PC-3 (cell line): ENCODE measurements around the gene SLC25A25. TPM values are rescaled to one million over a fixed set of nuclear protein-coding genes. Genes with fewer than 3 reads are reported as not detected.

Experiments
- ATAC-seq: fragments of 200-7000 bp; cut with Tn5 transposase; 2 replicates; pipeline ENCODE4 v1.9.1; 2020; ENCODE audit warnings: mild to moderate bottlenecking, moderate library complexity
- BruUV-seq: library from RNA; stranded (reverse); fragments of 400-500 nt; replicated peaks from 2 replicates; lab custom pipeline; 2021; lab: Mats Ljungman, UMichigan
- CTCF ChIA-PET: fragments of 300-600 bp; sonication (Branson Sonifier 250); formaldehyde crosslinking; loops from one replicate; lab custom pipeline; 2022; ENCODE audit warnings: antibody characterized with exemption; lab: Charles Lee
- POLR2A ChIA-PET: fragments of 300-600 bp; sonication (Branson Sonifier 250); formaldehyde crosslinking; loops from one replicate; lab custom pipeline; 2022; ENCODE audit warnings: antibody characterized with exemption; ENCODE audit not compliant: unreplicated experiment; lab: Charles Lee
- DNase-seq: peaks from one replicate; pipeline ENCODE4 v3.0.0-alpha.2; 2015
- H2AFZ ChIP-seq: fragments of 300-600 bp; sonication (generic); 2 replicates; pipeline ENCODE4 v1.6.0; 2016; ENCODE audit warnings: antibody characterized with exemption, low read length
- H3F3A ChIP-seq: fragments of 300-600 bp; sonication (generic); one replicate; pipeline ENCODE4 v1.6.0; 2017; ENCODE audit warnings: antibody characterized with exemption, low read length, control low read depth, mild to moderate bottlenecking; ENCODE audit not compliant: unreplicated experiment
- H3K27ac ChIP-seq: fragments of 300-600 bp; sonication (generic); 2 replicates; pipeline ENCODE4 v1.5.1; 2016; ENCODE audit warnings: mild to moderate bottlenecking, low read length
- H3K27me3 ChIP-seq: fragments of 300-600 bp; sonication (generic); 2 replicates; pipeline ENCODE4 v1.6.1; 2016; ENCODE audit warnings: low read length, mixed read lengths
- H3K36me3 ChIP-seq: fragments of 300-600 bp; sonication (generic); 2 replicates; pipeline ENCODE4 v1.6.1; 2016; ENCODE audit warnings: low read depth, mixed run types, low read length, mixed read lengths
- H3K4me1 ChIP-seq: fragments of 300-600 bp; sonication (generic); 2 replicates; pipeline ENCODE4 v1.5.1; 2016; ENCODE audit warnings: low read length; ENCODE audit not compliant: insufficient read depth
- H3K4me2 ChIP-seq: fragments of 300-600 bp; sonication (generic); 2 replicates; pipeline ENCODE4 v1.6.0; 2016; ENCODE audit warnings: low read length
- H3K4me3 ChIP-seq: fragments of 300-600 bp; sonication (generic); 2 replicates; pipeline ENCODE4 v1.5.1; 2016; ENCODE audit warnings: mild to moderate bottlenecking, low read length, mixed read lengths
- H3K79me2 ChIP-seq: fragments of 300-600 bp; sonication (generic); 2 replicates; pipeline ENCODE4 v1.6.1; 2017; ENCODE audit warnings: low read length, mixed read lengths
- H3K9ac ChIP-seq: fragments of 300-600 bp; sonication (generic); 2 replicates; pipeline ENCODE4 v1.6.0; 2016; ENCODE audit warnings: mild to moderate bottlenecking, low read length
- H3K9me2 ChIP-seq: fragments of 300-600 bp; sonication (generic); replicated peaks from 2 replicates; pipeline ENCODE4 v1.6.1; 2016; ENCODE audit warnings: mixed run types, low read length, mixed read lengths
- H3K9me3 ChIP-seq: fragments of 300-600 bp; sonication (generic); 2 replicates; pipeline ENCODE4 v1.6.1; 2016; ENCODE audit warnings: low read length, mixed read lengths
- H4K20me1 ChIP-seq: fragments of 300-600 bp; sonication (generic); 2 replicates; pipeline ENCODE4 v1.6.1; 2016; ENCODE audit warnings: low read length, mixed read lengths
- CTCF ChIP-seq: fragments of 300-600 bp; sonication (generic); conservative IDR thresholded peaks from 2 replicates; pipeline ENCODE4 v1.5.1; 2017; ENCODE audit warnings: antibody characterized with exemption, low read depth, mild to moderate bottlenecking, low read length
- EZH2 ChIP-seq: fragments of 300-600 bp; sonication (generic); IDR thresholded peaks from one replicate; pipeline ENCODE4 v1.6.1; 2017; ENCODE audit warnings: antibody characterized with exemption, mild to moderate bottlenecking, low read length; ENCODE audit not compliant: unreplicated experiment
- EZH2phosphoT487 ChIP-seq: fragments of 300-600 bp; sonication (generic); IDR thresholded peaks from 2 replicates; pipeline ENCODE4 v1.6.1; 2018; ENCODE audit warnings: mild to moderate bottlenecking, antibody characterized with exemption, low read length, borderline replicate concordance
- intact Hi-C: fragments of 100-400 bp; cut with micrococcal nuclease; formaldehyde crosslinking; loops from 2 replicates; pipeline ENCODE4 v1.9.0; 2023
- total RNA-seq: library from RNA; depleted of rRNA; stranded (reverse); fragments of >200 nt; gene quantifications from 2 replicates; pipeline ENCODE4 v1.2.3, GENCODE V29; 2014

Gene SLC25A25
- total RNA-seq, 1 experiment from 2014 or later: 25.2 TPM

- peaks cover 45% of the 10 kb centered on the region for H3K79me2 ChIP-seq
- CTCF ChIA-PET: no interaction called here
Measured at GRCh38 chr9:128087262-128087661, 19.2 kb downstream of the SLC25A25 start.

GRCh38 chr9:128088253-128088945 is 20.4 kb downstream of the SLC25A25 start:
- CTCF ChIA-PET: no interaction called here
- intact Hi-C loops: no loop called here
- Histone ChIP-seq H3K9me2 (no peaks in the 10 kb centered on the region), H2AFZ (no peak overlapping the region), H3K27me3 (no peaks in the 10 kb centered on the region), H3K9ac (no peak overlapping the region), H3K4me3 (no peak overlapping the region), H3K9me3 (no peaks in the 10 kb centered on the region), H4K20me1 (no peaks in the 10 kb centered on the region), H3K79me2 (peaks cover 53% of the 10 kb centered on the region), H3K27ac (no peak overlapping the region), H3K36me3 (no peaks in the 10 kb centered on the region), H3F3A (no peaks in the 10 kb centered on the region), H3K4me2 (no peak overlapping the region), H3K4me1 (peaks cover 2% of the 10 kb centered on the region)
- TF ChIP-seq EZH2 (no peak), CTCF (no peak), EZH2phosphoT487 (no peak)
- DNase-seq (no peak), ATAC-seq (no peak)
- POLR2A ChIA-PET: interaction anchor here (0.6 kb wide), 1 partner anchor 10 kb away, joined by 3 read pairs; no protein-coding TSS in a partner anchor
- BruUV-seq: no TSS peak

More at GRCh38 chr9:128087262-128087661, 19.2 kb downstream of the SLC25A25 start:
- no peak for DNase-seq
- H3K4me2 ChIP-seq: no peak overlapping the region
- POLR2A ChIA-PET: no interaction called here
- no peaks in the 10 kb centered on the region for H3K36me3 ChIP-seq
- H3K9me2 ChIP-seq: no peaks in the 10 kb centered on the region
- no peaks in the 10 kb centered on the region for H4K20me1 ChIP-seq
- no peak overlapping the region for H3K27ac ChIP-seq
- no peak for ATAC-seq
- H3K4me1 ChIP-seq: peaks cover 1% of the 10 kb centered on the region
- no peaks in the 10 kb centered on the region for H3F3A ChIP-seq
- no peaks in the 10 kb centered on the region for H3K27me3 ChIP-seq
- H3K9ac ChIP-seq: no peak overlapping the region
- H2AFZ ChIP-seq: no peak overlapping the region
- intact Hi-C loops: no loop called here
- BruUV-seq: no TSS peak
- no peak overlapping the region for H3K4me3 ChIP-seq
- no peaks in the 10 kb centered on the region for H3K9me3 ChIP-seq
- no peak for TF ChIP-seq CTCF
- no peak for TF ChIP-seq EZH2phosphoT487
- TF ChIP-seq EZH2: no peak

GRCh38 chr9:128089299-128089698 is 21.3 kb downstream of the SLC25A25 start:
- Histone ChIP-seq H3K27ac (no peak overlapping the region), H3K4me3 (no peak overlapping the region), H3K27me3 (no peaks in the 10 kb centered on the region), H3K4me2 (no peak overlapping the region), H3K79me2 (peaks cover 53% of the 10 kb centered on the region), H3K9me3 (no peaks in the 10 kb centered on the region), H3F3A (no peaks in the 10 kb centered on the region), H3K4me1 (peaks cover 11% of the 10 kb centered on the region), H3K9ac (no peak overlapping the region), H3K36me3 (no peaks in the 10 kb centered on the region), H3K9me2 (no peaks in the 10 kb centered on the region), H4K20me1 (no peaks in the 10 kb centered on the region), H2AFZ (no peak overlapping the region)
- POLR2A ChIA-PET: no interaction called here
- intact Hi-C loops: no loop called here
- TF ChIP-seq EZH2phosphoT487 (no peak), CTCF (no peak), EZH2 (no peak)
- DNase-seq (no peak), ATAC-seq (no peak)
- CTCF ChIA-PET: no interaction called here
- BruUV-seq: no TSS peak
